ENCODE data around the gene OLFML2A. TPM values are rescaled to one million over a fixed set of nuclear protein-coding genes. Genes with fewer than 3 reads are reported as not detected.

Gene OLFML2A
- total and polyA plus RNA-seq, 12 donors, result 5.9 to 51.2 (median 31.8) TPM

GRCh38 chr9:124859803-124860581 is 83.1 kb downstream of the OLFML2A start:
- H3K27me3 ChIP-seq, result no peaks in the 10 kb centered on the region
- intact Hi-C loops (cut with DNase I), result loop anchor here in 2 of 10 donors (10.0 kb wide), 2 partner anchors 285 to 515 kb away; partner anchors contain the start of gene SCAI (in 1 of the 2)
- DNase-seq, result no peak
- ATAC-seq, result no peak
- H3K9me3 ChIP-seq, result no peaks in the 10 kb centered on the region
- WGBS, 2 donors, result 59 to 62% methylated on average over 10 of the region's 10 CpGs
- peaks cover 0 to 51% (median 36%) of the 10 kb centered on the region in 9 donors for H3K36me3 ChIP-seq
- H3K4me1 ChIP-seq, result peaks cover 9 to 42% (median 38%) of the 10 kb centered on the region in 9 donors
- TF ChIP-seq, protein P1, sequence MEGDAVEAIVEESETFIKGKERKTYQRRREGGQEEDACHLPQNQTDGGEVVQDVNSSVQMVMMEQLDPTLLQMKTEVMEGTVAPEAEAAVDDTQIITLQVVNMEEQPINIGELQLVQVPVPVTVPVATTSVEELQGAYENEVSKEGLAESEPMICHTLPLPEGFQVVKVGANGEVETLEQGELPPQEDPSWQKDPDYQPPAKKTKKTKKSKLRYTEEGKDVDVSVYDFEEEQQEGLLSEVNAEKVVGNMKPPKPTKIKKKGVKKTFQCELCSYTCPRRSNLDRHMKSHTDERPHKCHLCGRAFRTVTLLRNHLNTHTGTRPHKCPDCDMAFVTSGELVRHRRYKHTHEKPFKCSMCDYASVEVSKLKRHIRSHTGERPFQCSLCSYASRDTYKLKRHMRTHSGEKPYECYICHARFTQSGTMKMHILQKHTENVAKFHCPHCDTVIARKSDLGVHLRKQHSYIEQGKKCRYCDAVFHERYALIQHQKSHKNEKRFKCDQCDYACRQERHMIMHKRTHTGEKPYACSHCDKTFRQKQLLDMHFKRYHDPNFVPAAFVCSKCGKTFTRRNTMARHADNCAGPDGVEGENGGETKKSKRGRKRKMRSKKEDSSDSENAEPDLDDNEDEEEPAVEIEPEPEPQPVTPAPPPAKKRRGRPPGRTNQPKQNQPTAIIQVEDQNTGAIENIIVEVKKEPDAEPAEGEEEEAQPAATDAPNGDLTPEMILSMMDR (IDR thresholded peaks at IDR 0.05), result no peak
- H3K4me3 ChIP-seq, result peak overlapping the region in 7 of 10 donors; percentile 75 to 100 (median 91)
- H3K27ac ChIP-seq, result peak overlapping the region in 1 of 10 donors; percentile 2

DNA sequence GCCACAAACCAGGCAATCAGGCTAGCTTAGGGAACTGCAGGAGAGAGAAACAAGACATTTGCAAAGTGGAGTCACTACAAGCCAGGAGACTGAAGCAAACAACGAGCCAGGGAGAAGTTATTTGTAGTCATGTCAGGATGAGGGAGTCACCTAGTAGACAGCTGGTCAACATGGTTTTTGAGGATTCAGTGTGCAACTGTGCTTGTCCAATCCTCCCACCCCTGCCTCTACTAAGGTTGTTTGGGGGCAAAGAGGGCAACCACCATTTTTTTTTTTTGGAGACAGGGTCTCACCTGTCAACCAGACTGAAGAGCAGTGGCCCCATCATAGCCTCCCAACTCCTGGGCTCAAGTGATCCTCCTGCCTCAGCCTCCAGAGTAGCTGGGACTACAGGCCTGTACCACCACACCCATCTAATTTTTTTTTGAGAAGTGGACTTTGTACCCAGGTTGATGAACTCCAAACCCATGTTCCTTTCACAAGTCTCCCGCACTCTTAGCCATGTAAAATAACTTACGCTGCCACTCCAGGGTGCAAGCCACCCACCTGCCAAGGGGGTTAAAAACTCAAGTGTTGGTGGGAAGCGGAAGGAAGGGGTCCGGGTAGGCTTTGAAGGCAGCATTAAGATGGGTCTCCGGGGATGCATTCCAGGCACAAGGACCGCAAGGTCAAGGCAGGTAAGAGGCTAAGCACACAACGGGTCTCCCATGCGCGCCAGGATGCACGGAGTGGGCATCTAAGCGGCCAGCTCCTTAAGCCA is 83.8 kb downstream of the OLFML2A start:
- H3K27me3 ChIP-seq, result no peaks in the 10 kb centered on the region
- H3K9me3 ChIP-seq, result no peaks in the 10 kb centered on the region
- ATAC-seq (no peak), DNase-seq (no peak)
- peak overlapping the region in 9 of 10 donors; percentile 84 to 98 (median 89) for H3K27ac ChIP-seq
- H3K36me3 ChIP-seq, result peaks cover 0 to 51% (median 36%) of the 10 kb centered on the region in 9 donors
- intact Hi-C loops (cut with DNase I), result no loop called here
- TF ChIP-seq, protein P1 (IDR thresholded peaks at IDR 0.05), result no peak
- 11 to 12% methylated on average over 11 to 12 of the region's 12 CpGs for WGBS, 2 donors
- H3K4me1 ChIP-seq, result peaks cover 9 to 42% (median 38%) of the 10 kb centered on the region in 9 donors
- peak overlapping the region; percentile 75 to 100 (median 90) for H3K4me3 ChIP-seq

GRCh38 chr9:124861342-124862229 is 84.7 kb downstream of the OLFML2A start, which contains the start of the genes ARPC5L and RPL35:
ARPC5L (plus strand) TSS chr9:124862130; CDS start chr9:124869291, 7,161 bp downstream.
RPL35 (minus strand) TSS chr9:124861957; CDS start chr9:124861912, 45 bp downstream.
- Histone ChIP-seq H3K36me3 (peaks cover 0 to 47% (median 36%) of the 10 kb centered on the region in 9 donors), H3K9me3 (no peaks in the 10 kb centered on the region), H3K4me1 (peaks cover 9 to 42% (median 38%) of the 10 kb centered on the region in 9 donors), H3K4me3 (peak within 1 kb of the TSS; percentile 75 to 100 (median 90)), H3K27ac (peak within 1 kb of the TSS; percentile 49 to 98 (median 89)), H3K27me3 (no peaks in the 10 kb centered on the region)
- WGBS, 2 donors, result 0 to 1% methylated on average over 75 to 92 of the region's 92 CpGs
- DNase-seq (peak; percentile 94 to 95), ATAC-seq (peak; percentile 94 to 98 (median 96))
- TF ChIP-seq, protein P1 (IDR thresholded peaks at IDR 0.05), result peak in 7 of 9 donors; percentile 14 to 47 (median 36)
- intact Hi-C loops (cut with DNase I), result no loop called here
